Activated CD4-positive, alpha-beta T cell treated with anti-CD3 and anti-CD28 coated beads, Interleukin-2, amount 10 ng/mL, durations not matched to agents 24 days and 14 days (primary cell): ENCODE measurements around the gene PLXNB1. TPM values are rescaled to one million over a fixed set of nuclear protein-coding genes. Genes with fewer than 3 reads are reported as not detected.

Experiments used
- DNase-seq: peaks from one replicate; pipeline ENCODE4 v3.0.0; 2022
- H3K27ac Mint-ChIP-seq: one replicate; pipeline ENCODE4 v1.8.0; 2022; ENCODE audit warnings: mild to moderate bottlenecking, mixed read lengths
- H3K27me3 Mint-ChIP-seq: one replicate; pipeline ENCODE4 v1.8.0; 2022; ENCODE audit warnings: mixed read lengths
- H3K36me3 Mint-ChIP-seq: one replicate; pipeline ENCODE4 v1.8.0; 2022; ENCODE audit warnings: low read depth, mild to moderate bottlenecking, mixed read lengths
- H3K4me1 Mint-ChIP-seq: one replicate; pipeline ENCODE4 v1.8.0; 2021; ENCODE audit warnings: mixed read lengths
- H3K4me3 Mint-ChIP-seq: one replicate; pipeline ENCODE4 v1.8.0; 2022; ENCODE audit warnings: mild to moderate bottlenecking, moderate library complexity, mixed read lengths
- H3K9me3 Mint-ChIP-seq: one replicate; pipeline ENCODE4 v1.8.0; 2021; ENCODE audit warnings: mixed read lengths
- intact Hi-C: fragments of 100-400 bp; cut with micrococcal nuclease; formaldehyde crosslinking; loops from one replicate; pipeline ENCODE4 v1.15.1; 2023
- total RNA-seq: library from RNA; stranded (reverse); gene quantifications from 2 replicates; pipeline ENCODE4 v1.2.3, GENCODE V29; 2022

PLXNB1 gene
- total RNA-seq, 1 donor from 2014 or later, result 5.7 TPM

GRCh38 chr3:48395714-48396113, 34.2 kb downstream of the PLXNB1 start:
- no peaks in the 10 kb centered on the region for H3K9me3 Mint-ChIP-seq
- DNase-seq, result no peak
- no peaks in the 10 kb centered on the region for H3K36me3 Mint-ChIP-seq
- H3K27ac Mint-ChIP-seq, result no peak overlapping the region
- intact Hi-C loops, result no loop called here
- H3K4me3 Mint-ChIP-seq, result no peak overlapping the region
- H3K4me1 Mint-ChIP-seq, result no peaks in the 10 kb centered on the region
- peaks cover 19% of the 10 kb centered on the region for H3K27me3 Mint-ChIP-seq

GRCh38 chr3:48394391-48394790, 35.5 kb downstream of the PLXNB1 start:
- Mint-ChIP-seq H3K27me3 (peaks cover 21% of the 10 kb centered on the region), H3K4me1 (no peaks in the 10 kb centered on the region), H3K9me3 (no peaks in the 10 kb centered on the region), H3K36me3 (no peaks in the 10 kb centered on the region), H3K4me3 (no peak overlapping the region), H3K27ac (no peak overlapping the region)
- intact Hi-C loops, result no loop called here
- no peak for DNase-seq

- no peak overlapping the region for H3K4me3 Mint-ChIP-seq
- H3K9me3 Mint-ChIP-seq, result no peaks in the 10 kb centered on the region
- intact Hi-C loops, result no loop called here
- no peaks in the 10 kb centered on the region for H3K36me3 Mint-ChIP-seq
- H3K27me3 Mint-ChIP-seq, result peaks cover 53% of the 10 kb centered on the region
- H3K4me1 Mint-ChIP-seq, result no peaks in the 10 kb centered on the region
- DNase-seq, result no peak
- H3K27ac Mint-ChIP-seq, result no peak overlapping the region
Observed at GRCh38 chr3:48388966-48389365, 40.9 kb downstream of the PLXNB1 start.

GRCh38 chr3:48387634-48388033, 42.3 kb downstream of the PLXNB1 start:
- no peak overlapping the region for H3K27ac Mint-ChIP-seq
- peaks cover 58% of the 10 kb centered on the region for H3K27me3 Mint-ChIP-seq

GRCh38 chr3:48372862-48373435, 56.9 kb downstream of the PLXNB1 start:
- H3K36me3 Mint-ChIP-seq, result no peaks in the 10 kb centered on the region
- intact Hi-C loops, result no loop called here
- no peak overlapping the region for H3K27ac Mint-ChIP-seq
- DNase-seq, result no peak
- no peak overlapping the region for H3K4me3 Mint-ChIP-seq
- H3K4me1 Mint-ChIP-seq, result no peaks in the 10 kb centered on the region
- peaks cover 14% of the 10 kb centered on the region for H3K27me3 Mint-ChIP-seq
- H3K9me3 Mint-ChIP-seq, result no peaks in the 10 kb centered on the region

More at GRCh38 chr3:48387634-48388033, 42.3 kb downstream of the PLXNB1 start:
- intact Hi-C loops, result no loop called here
- no peak for DNase-seq
- no peaks in the 10 kb centered on the region for H3K36me3 Mint-ChIP-seq
- H3K4me3 Mint-ChIP-seq, result no peak overlapping the region
- H3K4me1 Mint-ChIP-seq, result no peaks in the 10 kb centered on the region
- no peaks in the 10 kb centered on the region for H3K9me3 Mint-ChIP-seq

GRCh38 chr3:48372377-48372770, 57.5 kb downstream of the PLXNB1 start:
- Mint-ChIP-seq H3K27me3 (peaks cover 11% of the 10 kb centered on the region), H3K4me3 (no peak overlapping the region), H3K36me3 (no peaks in the 10 kb centered on the region), H3K9me3 (no peaks in the 10 kb centered on the region), H3K27ac (no peak overlapping the region), H3K4me1 (no peaks in the 10 kb centered on the region)
- no peak for DNase-seq
- intact Hi-C loops, result no loop called here

- no peak within 1 kb of the TSS for H3K27ac Mint-ChIP-seq
- intact Hi-C loops, result no loop called here
- H3K36me3 Mint-ChIP-seq, result no peaks in the 10 kb centered on the region
- no peak within 1 kb of the TSS for H3K4me3 Mint-ChIP-seq
- H3K9me3 Mint-ChIP-seq, result no peaks in the 10 kb centered on the region
- peaks cover 8% of the 10 kb centered on the region for H3K27me3 Mint-ChIP-seq
- no peaks in the 10 kb centered on the region for H3K4me1 Mint-ChIP-seq
- DNase-seq, result no peak
Observed at GRCh38 chr3:48371651-48372376, 58.1 kb downstream of the PLXNB1 start, which contains the start of gene FBXW12. FBXW12 (plus strand) TSS chr3:48372219; CDS start chr3:48372768, 549 bp downstream.

- Mint-ChIP-seq H3K27ac (no peak overlapping the region), H3K9me3 (no peaks in the 10 kb centered on the region), H3K4me3 (no peak overlapping the region), H3K4me1 (no peaks in the 10 kb centered on the region), H3K36me3 (no peaks in the 10 kb centered on the region), H3K27me3 (peaks cover 9% of the 10 kb centered on the region)
- no peak for DNase-seq
- intact Hi-C loops, result no loop called here
Observed at GRCh38 chr3:48370333-48370713, 59.6 kb downstream of the PLXNB1 start.

- H3K27ac Mint-ChIP-seq, result no peak overlapping the region
- intact Hi-C loops, result no loop called here
- peaks cover 10% of the 10 kb centered on the region for H3K27me3 Mint-ChIP-seq
- no peak for DNase-seq
- H3K36me3 Mint-ChIP-seq, result no peaks in the 10 kb centered on the region
- peaks cover 3% of the 10 kb centered on the region for H3K9me3 Mint-ChIP-seq
- H3K4me3 Mint-ChIP-seq, result no peak overlapping the region
- H3K4me1 Mint-ChIP-seq, result no peaks in the 10 kb centered on the region
Observed at GRCh38 chr3:48369693-48370332, 60.1 kb downstream of the PLXNB1 start.

- no peak for DNase-seq
- no peaks in the 10 kb centered on the region for H3K36me3 Mint-ChIP-seq
- intact Hi-C loops, result no loop called here
- H3K9me3 Mint-ChIP-seq, result peaks cover 4% of the 10 kb centered on the region
- H3K4me3 Mint-ChIP-seq, result no peak overlapping the region
- H3K4me1 Mint-ChIP-seq, result no peaks in the 10 kb centered on the region
- peaks cover 18% of the 10 kb centered on the region for H3K27me3 Mint-ChIP-seq
- H3K27ac Mint-ChIP-seq, result no peak overlapping the region
Observed at GRCh38 chr3:48367201-48367600, 62.7 kb downstream of the PLXNB1 start.

GRCh38 chr3:48364840-48365239, 65.0 kb downstream of the PLXNB1 start:
- no peak overlapping the region for H3K4me3 Mint-ChIP-seq

GRCh38 chr3:48361928-48362327, 68.0 kb downstream of the PLXNB1 start:
- no peaks in the 10 kb centered on the region for H3K36me3 Mint-ChIP-seq
- H3K4me3 Mint-ChIP-seq, result no peak overlapping the region
- H3K9me3 Mint-ChIP-seq, result peaks cover 7% of the 10 kb centered on the region
- intact Hi-C loops, result no loop called here
- peaks cover 26% of the 10 kb centered on the region for H3K27me3 Mint-ChIP-seq
- H3K4me1 Mint-ChIP-seq, result no peaks in the 10 kb centered on the region
- H3K27ac Mint-ChIP-seq, result no peak overlapping the region
- no peak for DNase-seq

More at GRCh38 chr3:48364840-48365239, 65.0 kb downstream of the PLXNB1 start:
- Mint-ChIP-seq H3K36me3 (no peaks in the 10 kb centered on the region), H3K9me3 (peaks cover 7% of the 10 kb centered on the region), H3K4me1 (no peaks in the 10 kb centered on the region), H3K27ac (no peak overlapping the region), H3K27me3 (peaks cover 18% of the 10 kb centered on the region)
- intact Hi-C loops, result no loop called here
- no peak for DNase-seq

GRCh38 chr3:48356419-48356818, 73.5 kb downstream of the PLXNB1 start:
- intact Hi-C loops, result no loop called here
- H3K9me3 Mint-ChIP-seq, result peaks cover 13% of the 10 kb centered on the region
- H3K4me3 Mint-ChIP-seq, result no peak overlapping the region
- peaks cover 28% of the 10 kb centered on the region for H3K27me3 Mint-ChIP-seq
- H3K27ac Mint-ChIP-seq, result no peak overlapping the region
- DNase-seq, result no peak
- no peaks in the 10 kb centered on the region for H3K36me3 Mint-ChIP-seq
- no peaks in the 10 kb centered on the region for H3K4me1 Mint-ChIP-seq

- Mint-ChIP-seq H3K4me1 (no peaks in the 10 kb centered on the region), H3K27me3 (peaks cover 28% of the 10 kb centered on the region), H3K36me3 (no peaks in the 10 kb centered on the region), H3K9me3 (peaks cover 13% of the 10 kb centered on the region), H3K4me3 (no peak overlapping the region), H3K27ac (no peak overlapping the region)
- intact Hi-C loops, result no loop called here
- no peak for DNase-seq
Observed at GRCh38 chr3:48353987-48354386, 75.9 kb downstream of the PLXNB1 start.
